Renal cortical epithelial cell (primary cell): ENCODE data around the gene RNF157. TPM values are rescaled to one million over a fixed set of nuclear protein-coding genes. Genes with fewer than 3 reads are reported as not detected.

Experiments
- DNase-seq: peaks from one replicate; pipeline ENCODE4 v3.0.0-alpha.2; 2011; ENCODE audit warnings: low read depth
- total RNA-seq: library from RNA; depleted of rRNA; stranded (reverse); fragments of >200 nt; gene quantifications from 2 replicates; pipeline ENCODE4 v1.2.3, GENCODE V29; 2014

The RNF157 gene
- total RNA-seq, 1 donor from 2014 or later: 3.6 TPM

- no peak for DNase-seq
These were observed 82.5 kb downstream of the RNF157 start for GRCh38 chr17:76157759-76158158.

DNA sequence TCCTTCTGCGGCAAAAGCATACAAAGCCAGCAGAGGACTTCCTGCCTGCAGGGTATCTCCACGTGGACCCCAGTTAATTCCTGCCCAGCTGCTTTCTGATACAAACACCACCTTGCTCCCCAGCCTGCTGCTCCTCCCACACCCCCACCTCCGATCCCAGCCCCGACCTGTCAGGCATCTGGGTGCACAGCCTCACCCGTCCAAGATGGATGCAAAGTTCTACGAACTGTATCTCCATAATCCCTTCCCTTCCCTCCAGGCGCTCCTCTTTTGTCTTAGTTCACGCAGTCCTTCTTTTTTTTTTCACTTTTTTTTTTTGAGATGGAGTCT is 83.7 kb downstream of the RNF157 start:
- DNase-seq: no peak

GRCh38 chr17:76155988-76156661 is 84.2 kb downstream of the RNF157 start:
- DNase-seq: no peak

GRCh38 chr17:76154936-76155845 is 85.1 kb downstream of the RNF157 start:
- DNase-seq: no peak

- DNase-seq: no peak
These were observed 86.0 kb downstream of the RNF157 start for GRCh38 chr17:76154292-76154691.

DNA sequence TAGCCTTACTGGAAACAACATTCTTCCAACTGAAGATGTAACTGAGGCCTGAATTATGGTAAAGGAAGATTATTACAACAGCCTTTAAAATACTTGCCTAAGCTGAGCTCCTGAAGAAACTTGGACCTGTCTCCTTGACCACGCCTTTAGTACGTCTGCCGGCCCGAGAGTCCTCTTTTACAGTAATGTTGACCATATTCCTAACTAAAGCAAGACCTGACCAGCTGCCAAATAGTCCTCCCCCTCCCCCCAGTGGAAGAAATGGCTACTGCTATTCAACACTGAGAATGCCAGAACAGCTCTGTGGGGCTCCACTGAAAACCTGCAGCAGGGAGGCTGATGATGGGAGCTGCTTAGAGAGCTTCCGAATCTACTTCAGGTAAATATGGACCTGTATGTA is 86.7 kb downstream of the RNF157 start:
- DNase-seq: no peak

DNA sequence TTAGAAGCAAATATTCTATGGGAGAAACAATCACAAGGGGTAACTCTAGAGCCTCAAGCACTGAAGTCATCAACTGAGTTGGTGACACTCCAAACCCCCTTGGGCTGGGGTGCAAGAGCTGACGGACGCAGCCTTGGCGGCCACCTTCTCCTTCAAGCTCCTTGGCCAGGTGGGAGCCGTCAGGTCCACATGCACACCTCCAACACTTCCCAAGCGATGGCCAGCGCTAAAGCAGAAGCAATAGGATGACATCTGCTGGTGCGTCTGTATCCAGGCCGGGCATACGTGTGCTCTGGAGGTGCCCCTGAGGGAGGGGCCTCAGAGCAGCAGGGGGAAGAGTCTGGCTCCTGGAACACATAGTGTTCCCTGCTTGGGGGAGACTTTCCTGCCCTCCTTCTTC is 87.1 kb downstream of the RNF157 start:
- no peak for DNase-seq

GRCh38 chr17:76152591-76152990 is 87.7 kb downstream of the RNF157 start:
- no peak for DNase-seq

GRCh38 chr17:76151896-76152454 is 88.3 kb downstream of the RNF157 start:
- no peak for DNase-seq

GRCh38 chr17:76150712-76151622 is 89.3 kb downstream of the RNF157 start:
- DNase-seq: no peak

DNA sequence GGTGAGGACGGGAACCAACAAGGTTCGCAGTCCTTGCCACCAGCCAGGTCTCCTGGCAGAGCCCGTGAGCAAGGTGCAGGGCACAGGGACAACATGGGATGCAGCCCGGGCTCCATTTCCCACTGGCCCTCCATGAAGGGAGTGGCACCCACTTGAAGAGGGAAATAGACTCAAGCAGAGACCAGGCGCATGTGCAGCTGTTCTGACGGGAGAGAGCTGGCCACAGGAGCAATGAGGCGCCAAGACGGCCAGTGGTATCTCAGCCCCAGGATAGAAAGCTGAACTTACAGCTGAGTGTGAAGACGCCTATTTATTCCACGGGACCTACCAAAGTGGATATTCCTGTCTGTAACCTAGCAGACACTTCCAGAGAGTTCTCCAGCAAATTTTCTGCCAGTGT is 91.1 kb downstream of the RNF157 start:
- no peak for DNase-seq

DNA sequence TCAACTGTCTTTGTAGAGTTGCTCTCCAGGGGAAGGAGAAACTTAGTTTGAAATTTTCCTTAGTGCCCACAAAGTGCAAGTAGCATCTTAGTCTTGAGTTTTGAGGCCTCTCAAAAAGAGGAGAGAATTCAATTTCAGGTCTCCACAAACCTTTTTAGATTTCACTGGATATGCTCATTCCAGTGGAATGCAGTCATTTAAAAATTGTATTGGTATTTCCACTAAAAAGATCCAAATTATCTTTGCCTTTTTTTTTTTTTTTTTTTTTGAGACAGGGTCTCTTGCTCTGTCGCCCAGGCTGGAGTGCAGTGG is 92.3 kb downstream of the RNF157 start:
- DNase-seq: no peak

DNA sequence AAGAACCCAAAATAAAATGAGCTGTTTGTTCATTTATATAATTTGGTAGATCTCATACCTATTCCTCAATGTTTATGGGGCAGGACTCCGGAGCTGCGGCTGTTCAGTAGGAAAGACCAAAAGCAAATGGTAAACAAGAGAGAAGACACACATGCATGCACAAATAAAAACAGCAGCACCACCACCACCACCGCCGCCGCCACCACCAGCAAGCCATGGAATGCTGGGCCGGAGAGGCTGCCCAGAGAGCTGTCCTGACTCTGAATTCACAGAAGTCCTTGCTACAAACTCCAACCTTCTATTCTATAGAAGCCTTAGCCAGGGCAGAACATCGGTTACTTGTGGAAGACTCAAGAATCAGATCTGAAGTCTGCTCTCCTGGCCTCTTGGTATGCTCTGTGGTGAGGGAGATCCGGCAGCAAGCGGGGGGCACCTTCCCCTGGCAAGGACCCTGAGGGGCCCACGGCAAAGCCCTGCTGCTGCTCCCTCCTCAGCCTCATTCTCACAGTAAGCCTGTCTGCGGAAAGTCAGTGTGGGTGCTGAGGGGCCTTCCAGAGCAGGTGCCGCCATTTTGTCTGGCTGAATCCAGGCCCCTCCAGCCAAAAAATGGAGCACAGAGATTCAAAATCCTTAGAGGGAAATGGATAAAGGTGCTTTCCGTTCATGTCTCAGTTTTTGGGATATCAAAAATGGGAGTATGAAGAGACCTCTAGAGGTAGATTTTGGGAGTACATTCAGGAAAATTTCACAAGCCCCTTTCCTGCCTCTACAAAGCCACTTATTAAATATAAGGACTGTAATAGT is 92.9 kb downstream of the RNF157 start:
- peak; percentile 43 for DNase-seq

GRCh38 chr17:76146053-76146851 is 94.0 kb downstream of the RNF157 start:
- DNase-seq: no peak

DNA sequence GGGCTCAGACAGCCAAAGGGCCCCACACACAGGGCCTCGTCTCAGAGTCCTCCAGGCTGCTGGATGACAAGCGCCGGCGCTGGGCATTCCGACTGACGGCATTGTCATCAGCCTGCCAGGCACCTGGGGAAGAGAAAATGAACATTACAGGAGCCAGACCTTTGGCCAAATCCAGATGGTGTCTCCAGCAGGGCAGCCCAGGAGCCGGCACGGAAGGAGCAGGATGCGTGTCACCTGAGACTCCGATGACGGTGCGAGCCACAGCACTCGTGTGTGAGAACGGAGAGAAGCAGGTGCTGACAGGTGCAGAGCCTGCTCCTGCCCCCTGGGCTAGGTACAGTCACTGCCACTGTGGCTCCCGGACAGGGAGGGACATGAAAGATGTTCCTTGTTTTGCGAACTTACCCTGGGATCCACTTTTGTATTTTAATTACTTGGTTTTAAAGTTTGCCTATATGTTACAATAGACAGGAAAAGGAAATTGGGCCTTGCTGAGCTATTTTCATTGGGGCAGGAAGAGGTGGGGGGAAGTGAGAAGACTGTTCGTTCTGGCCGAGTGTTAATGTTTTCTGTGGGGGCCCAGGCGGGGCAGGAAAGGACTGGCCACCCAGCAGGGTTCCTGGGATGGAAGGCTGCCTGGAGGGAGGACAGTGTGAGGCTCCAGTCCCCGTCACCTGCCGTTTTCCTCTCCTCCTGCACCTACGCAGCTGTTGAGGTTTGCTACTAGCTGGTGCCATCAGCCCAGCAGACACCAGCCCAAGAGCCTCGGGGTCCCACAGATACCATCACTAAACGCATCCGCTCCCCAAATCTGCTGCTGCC is 94.9 kb downstream of the RNF157 start:
- DNase-seq: no peak

GRCh38 chr17:76142585-76143041 is 97.7 kb downstream of the RNF157 start:
- DNase-seq: no peak

- DNase-seq: no peak
These were observed 98.2 kb downstream of the RNF157 start for GRCh38 chr17:76142039-76142584.

GRCh38 chr17:76141212-76142038 is 98.9 kb downstream of the RNF157 start, which contains the start of gene FOXJ1:
Gene FOXJ1, minus strand, starts transcription at chr17:76141245. Its CDS starts 850 bp downstream, at chr17:76140395.
- DNase-seq: peak; percentile 85
